ENCODE measurements around the gene FAM184A. TPM values are rescaled to one million over a fixed set of nuclear protein-coding genes. Genes with fewer than 3 reads are reported as not detected.

The FAM184A gene
- total RNA-seq, 4 donors from 2014 or later = 0.40 to 1.0 (median 0.79) TPM

DNA sequence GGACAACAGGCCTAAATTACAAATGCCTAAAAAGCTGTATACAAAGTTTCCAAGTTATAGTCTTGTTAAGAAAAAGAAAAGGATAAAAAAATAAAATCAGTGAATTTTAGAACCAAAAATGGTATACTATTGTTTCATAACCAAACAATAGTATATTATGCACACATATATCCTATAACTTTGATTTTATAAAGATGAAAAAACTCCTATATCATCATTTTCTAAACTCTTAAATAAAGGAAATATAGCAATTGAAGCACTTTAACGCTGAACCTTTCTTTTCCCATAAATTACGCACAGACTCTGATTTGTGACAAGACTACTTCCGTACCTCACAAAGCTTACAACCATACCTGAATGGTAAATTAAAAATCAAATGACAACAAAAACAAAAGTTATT, 107.6 kb downstream of the FAM184A start:
- no peaks in the 10 kb centered on the region for H3K27me3 ChIP-seq
- intact Hi-C loops (cut with DNase I; ENCODE audit: low total_unique reads) (no loop called here), in situ Hi-C loops (cut with MboI; ENCODE audit: low sequenced_read_pairs in 4 of 4) (loop anchor here in 2 of 4 donors (10.0 to 25.0 kb wide), 2 partner anchors 134 to 141 kb away; no protein-coding TSS in a partner anchor)
- H3K4me3 ChIP-seq = no peak overlapping the region
- H3K9me3 ChIP-seq = no peaks in the 10 kb centered on the region
- no peak for ATAC-seq
- TF ChIP-seq POLR2A (IDR thresholded peaks at IDR 0.05) = no peak
- TF ChIP-seq, protein P1, sequence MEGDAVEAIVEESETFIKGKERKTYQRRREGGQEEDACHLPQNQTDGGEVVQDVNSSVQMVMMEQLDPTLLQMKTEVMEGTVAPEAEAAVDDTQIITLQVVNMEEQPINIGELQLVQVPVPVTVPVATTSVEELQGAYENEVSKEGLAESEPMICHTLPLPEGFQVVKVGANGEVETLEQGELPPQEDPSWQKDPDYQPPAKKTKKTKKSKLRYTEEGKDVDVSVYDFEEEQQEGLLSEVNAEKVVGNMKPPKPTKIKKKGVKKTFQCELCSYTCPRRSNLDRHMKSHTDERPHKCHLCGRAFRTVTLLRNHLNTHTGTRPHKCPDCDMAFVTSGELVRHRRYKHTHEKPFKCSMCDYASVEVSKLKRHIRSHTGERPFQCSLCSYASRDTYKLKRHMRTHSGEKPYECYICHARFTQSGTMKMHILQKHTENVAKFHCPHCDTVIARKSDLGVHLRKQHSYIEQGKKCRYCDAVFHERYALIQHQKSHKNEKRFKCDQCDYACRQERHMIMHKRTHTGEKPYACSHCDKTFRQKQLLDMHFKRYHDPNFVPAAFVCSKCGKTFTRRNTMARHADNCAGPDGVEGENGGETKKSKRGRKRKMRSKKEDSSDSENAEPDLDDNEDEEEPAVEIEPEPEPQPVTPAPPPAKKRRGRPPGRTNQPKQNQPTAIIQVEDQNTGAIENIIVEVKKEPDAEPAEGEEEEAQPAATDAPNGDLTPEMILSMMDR (IDR thresholded peaks at IDR 0.05 in 4 of 5, conservative IDR thresholded peaks at IDR 0.05 in 1 of 5) = no peak
- no peak overlapping the region for H3K27ac ChIP-seq
- no peaks in the 10 kb centered on the region for H3K36me3 ChIP-seq
- no peak for DNase-seq
- no peaks in the 10 kb centered on the region for H3K4me1 ChIP-seq

DNA sequence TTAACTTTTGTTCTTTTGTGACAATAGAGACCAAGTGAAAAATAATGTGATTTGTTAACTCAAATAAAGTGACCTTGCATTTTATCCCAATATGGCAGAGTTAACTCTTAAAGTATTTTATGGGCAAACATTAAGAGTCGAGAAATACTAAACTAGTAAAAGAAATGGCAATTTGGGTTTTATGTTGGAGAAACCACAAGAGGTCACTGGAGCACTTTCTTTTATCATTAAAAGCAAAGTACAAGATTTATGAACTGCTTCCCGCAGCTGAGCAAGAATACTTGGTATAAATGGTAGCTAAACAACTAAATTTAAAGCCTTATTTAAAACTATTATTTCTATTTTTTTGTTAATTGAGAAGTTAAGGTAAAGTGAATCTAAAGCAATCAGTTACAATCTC, 110.0 kb downstream of the FAM184A start:
- TF ChIP-seq, protein P1 (IDR thresholded peaks at IDR 0.05 in 4 of 5, conservative IDR thresholded peaks at IDR 0.05 in 1 of 5) = peak in 3 of 5 experiments; percentile 12 to 28 (median 14)
- no peak for TF ChIP-seq POLR2A (IDR thresholded peaks at IDR 0.05)
- intact Hi-C loops (cut with DNase I; ENCODE audit: low total_unique reads) = loop anchor here (1.0 kb wide), 1 partner anchor 142 kb away; no protein-coding TSS in a partner anchor
- Histone ChIP-seq H3K36me3 (no peaks in the 10 kb centered on the region), H3K27ac (no peak overlapping the region), H3K4me1 (no peaks in the 10 kb centered on the region), H3K27me3 (no peaks in the 10 kb centered on the region), H3K4me3 (no peak overlapping the region), H3K9me3 (no peaks in the 10 kb centered on the region)
- no peak for ATAC-seq
- no peak for DNase-seq
- in situ Hi-C loops (cut with MboI; ENCODE audit: low sequenced_read_pairs in 4 of 4) = loop anchor here in 3 of 4 donors (10.0 to 25.0 kb wide), 3 partner anchors 136 to 146 kb away; no protein-coding TSS in a partner anchor

DNA sequence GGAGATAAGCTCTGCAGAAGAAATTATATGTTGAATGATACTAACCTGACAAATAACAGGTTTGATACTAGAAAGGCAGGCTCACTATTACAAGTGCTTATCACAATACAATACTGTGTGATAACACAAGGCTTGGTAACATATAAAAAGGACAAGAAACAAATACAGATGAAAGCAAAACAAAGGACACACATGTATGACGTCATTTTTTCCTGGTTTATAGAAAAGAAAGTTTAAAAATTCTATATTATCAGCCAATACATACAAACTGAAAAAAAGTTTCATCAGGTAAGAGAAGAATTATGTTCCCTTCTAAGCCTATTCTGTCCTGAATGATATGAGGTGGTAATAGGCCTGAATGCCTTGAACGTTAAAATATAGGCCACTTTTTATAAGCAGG, 111.2 kb downstream of the FAM184A start:
- no peak overlapping the region for H3K27ac ChIP-seq
- TF ChIP-seq, protein P1 (IDR thresholded peaks at IDR 0.05 in 4 of 5, conservative IDR thresholded peaks at IDR 0.05 in 1 of 5) = no peak
- TF ChIP-seq POLR2A (IDR thresholded peaks at IDR 0.05) = no peak
- no peaks in the 10 kb centered on the region for H3K9me3 ChIP-seq
- no peak overlapping the region for H3K4me3 ChIP-seq
- H3K36me3 ChIP-seq = no peaks in the 10 kb centered on the region
- in situ Hi-C loops (cut with MboI; ENCODE audit: low sequenced_read_pairs in 4 of 4) (loop anchor here in 3 of 4 donors (10.0 to 25.0 kb wide), 3 partner anchors 138 to 148 kb away; no protein-coding TSS in a partner anchor), intact Hi-C loops (cut with DNase I; ENCODE audit: low total_unique reads) (no loop called here)
- no peaks in the 10 kb centered on the region for H3K4me1 ChIP-seq
- DNase-seq = no peak
- no peak for ATAC-seq
- H3K27me3 ChIP-seq = no peaks in the 10 kb centered on the region

DNA sequence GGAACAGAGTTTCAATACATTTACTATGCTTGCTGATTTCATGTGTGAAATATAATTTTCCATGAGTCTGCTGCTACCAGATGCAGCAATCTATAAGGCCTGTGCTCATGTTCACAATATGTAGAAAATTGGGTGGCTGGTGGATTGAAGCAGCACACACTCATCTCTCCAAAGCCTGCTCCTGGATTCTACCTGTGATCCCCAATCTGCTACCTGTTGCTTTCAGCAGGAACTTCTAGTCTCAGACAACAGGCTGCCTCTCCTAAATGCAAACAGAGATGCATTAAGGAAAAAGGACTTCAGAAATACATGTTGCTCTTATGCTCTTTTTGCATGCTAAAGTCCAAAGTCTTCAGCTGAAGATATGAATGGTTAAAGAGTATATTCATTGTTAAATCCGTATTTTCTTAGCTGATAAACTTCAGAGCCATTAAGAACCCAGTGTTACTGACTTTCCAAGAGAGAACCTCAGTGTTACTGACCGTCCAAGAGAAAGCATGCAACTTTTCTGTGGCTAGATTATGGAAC, 112.6 kb downstream of the FAM184A start:
- intact Hi-C loops (cut with DNase I; ENCODE audit: low total_unique reads) = no loop called here

More for the DNA sequence above, 112.6 kb downstream of the FAM184A start:
- no peak overlapping the region for H3K27ac ChIP-seq
- H3K27me3 ChIP-seq = no peaks in the 10 kb centered on the region
- ATAC-seq (no peak), DNase-seq (no peak)
- no peaks in the 10 kb centered on the region for H3K36me3 ChIP-seq
- no peaks in the 10 kb centered on the region for H3K9me3 ChIP-seq
- no peak for TF ChIP-seq POLR2A (IDR thresholded peaks at IDR 0.05)
- TF ChIP-seq, protein P1 (IDR thresholded peaks at IDR 0.05 in 4 of 5, conservative IDR thresholded peaks at IDR 0.05 in 1 of 5) = no peak
- in situ Hi-C loops (cut with MboI; ENCODE audit: low sequenced_read_pairs in 4 of 4) = loop anchor here in 3 of 4 donors (10.0 to 25.0 kb wide), 3 partner anchors 139 to 149 kb away; no protein-coding TSS in a partner anchor
- H3K4me3 ChIP-seq = no peak overlapping the region
- no peaks in the 10 kb centered on the region for H3K4me1 ChIP-seq

All from gastrocnemius medialis (tissue), 4 donors.